SIG-M5 treated with dmso at 0.1 percent for 504 hours (cell line): ENCODE data around the gene RMC1.

Source experiments
- DNase-seq: peaks from one replicate; lab custom pipeline; 2025; ENCODE audit not compliant: unreplicated experiment; lab: John Stamatoyannopoulos, UW

Gene RMC1

DNA sequence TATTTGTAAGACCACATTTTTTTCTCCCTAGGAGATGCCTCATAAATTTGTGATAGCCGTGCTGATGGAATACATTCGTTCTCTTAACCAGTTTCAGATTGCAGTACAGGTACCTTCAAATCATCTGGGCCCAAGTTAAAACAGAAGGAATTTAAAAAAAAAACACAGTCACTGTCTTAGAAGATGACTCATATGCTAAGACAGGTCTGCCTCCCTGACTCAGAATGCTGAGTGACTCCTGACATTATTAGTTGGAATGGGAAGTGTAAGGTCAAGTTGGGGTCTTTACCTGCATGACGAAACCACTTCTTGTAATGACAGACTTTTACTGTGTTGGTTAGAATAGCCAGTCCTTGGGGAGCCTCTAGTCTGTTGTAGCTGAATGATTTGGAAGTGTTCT, 26.3 kb downstream of the RMC1 start:
- no peak for DNase-seq

DNA sequence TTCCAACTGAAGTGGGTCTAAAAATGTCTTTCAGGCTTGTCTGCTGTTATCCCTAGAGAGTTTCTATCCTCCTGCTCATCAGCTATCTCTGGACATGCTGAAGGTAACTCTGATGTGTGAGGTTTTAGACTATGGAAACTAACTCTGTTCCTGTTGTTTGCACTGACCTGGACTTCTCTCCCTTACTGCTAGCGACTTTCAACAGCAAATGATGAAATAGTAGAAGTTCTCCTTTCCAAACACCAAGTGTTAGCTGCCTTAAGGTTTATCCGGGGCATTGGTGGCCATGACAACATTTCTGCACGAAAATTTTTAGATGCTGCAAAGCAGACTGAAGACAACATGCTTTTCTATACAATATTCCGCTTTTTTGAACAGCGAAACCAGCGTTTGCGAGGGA, 26.9 kb downstream of the RMC1 start:
- peak; percentile 57 for DNase-seq

DNA sequence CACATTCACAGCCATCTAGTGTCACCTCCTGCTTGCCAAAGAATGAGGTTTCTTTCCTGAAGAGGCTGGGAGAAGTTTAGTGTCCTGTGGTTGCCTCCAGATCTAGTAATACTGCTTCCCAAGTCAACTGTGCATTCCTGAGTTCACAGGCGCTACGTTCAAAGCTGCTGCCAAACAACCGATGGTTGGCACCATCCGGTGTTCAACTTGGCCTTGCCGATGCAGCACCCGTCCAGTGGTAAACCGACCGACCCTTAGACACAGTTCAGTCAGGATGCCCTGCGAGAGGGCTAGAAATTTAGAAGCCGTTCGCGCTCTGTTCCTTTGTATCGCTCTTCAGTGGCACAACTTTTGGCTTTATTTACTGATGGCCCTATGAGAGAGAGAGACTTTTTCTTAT, 28.6 kb downstream of the RMC1 start:
- no peak for DNase-seq

DNA sequence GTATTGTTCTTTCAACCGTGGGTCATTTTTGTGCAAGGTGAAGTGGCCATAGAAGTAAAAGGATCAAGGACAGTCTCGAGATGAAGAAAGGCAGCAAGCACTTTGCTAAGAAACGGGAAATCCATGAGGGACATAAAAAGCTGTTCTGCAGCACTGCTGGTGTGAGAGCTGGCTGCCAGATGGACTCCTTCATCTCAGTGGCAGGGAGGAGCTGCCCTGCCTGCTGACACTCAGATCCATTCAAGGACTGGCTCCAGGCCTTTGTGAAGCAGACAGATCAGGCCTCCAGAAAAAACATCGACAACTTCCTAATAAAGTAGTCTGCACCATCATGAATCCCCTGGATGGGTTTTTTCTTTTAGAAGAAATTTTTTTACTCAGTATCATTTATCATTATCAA, 29.5 kb downstream of the RMC1 start:
- no peak for DNase-seq

DNA sequence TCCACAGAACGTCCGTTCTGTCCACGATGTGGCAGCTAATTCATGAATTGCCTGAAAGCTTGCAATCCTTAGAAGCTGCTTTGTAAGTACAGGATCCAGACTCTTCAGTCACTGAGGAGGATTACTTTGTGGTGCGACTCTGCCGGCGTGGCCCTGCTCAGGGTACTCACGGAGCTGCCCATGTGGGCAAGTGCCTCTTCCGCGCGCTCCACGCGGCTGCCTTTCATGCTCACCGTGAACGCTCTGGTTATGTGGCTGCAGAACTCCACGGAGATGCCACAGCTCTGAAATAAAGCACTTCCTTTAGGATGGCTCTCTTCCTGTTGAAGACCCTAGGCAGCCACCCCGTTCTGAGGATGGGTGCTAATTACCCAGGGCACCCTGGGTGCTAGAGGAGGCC, 31.0 kb downstream of the RMC1 start:
- no peak for DNase-seq

DNA sequence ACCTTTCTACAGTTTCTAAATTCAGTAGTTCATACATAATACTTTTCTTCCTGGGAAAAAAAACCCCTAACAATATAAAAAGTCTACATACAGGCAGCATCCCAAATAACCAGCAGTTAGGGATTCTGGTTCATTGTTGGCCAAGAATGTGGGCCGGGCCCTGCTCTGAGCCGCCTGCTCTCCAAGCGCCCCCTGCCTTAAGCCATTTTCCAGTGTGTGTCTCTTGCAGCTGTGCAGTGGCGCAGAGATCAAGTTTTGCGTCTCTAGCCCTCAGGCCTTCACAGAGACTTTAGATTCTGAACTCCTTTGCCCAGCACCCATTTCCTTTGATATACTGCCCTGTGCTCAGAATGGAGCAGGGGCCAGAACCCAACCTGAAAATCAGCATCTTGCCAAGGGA, 32.9 kb downstream of the RMC1 start:
- no peak for DNase-seq

DNA sequence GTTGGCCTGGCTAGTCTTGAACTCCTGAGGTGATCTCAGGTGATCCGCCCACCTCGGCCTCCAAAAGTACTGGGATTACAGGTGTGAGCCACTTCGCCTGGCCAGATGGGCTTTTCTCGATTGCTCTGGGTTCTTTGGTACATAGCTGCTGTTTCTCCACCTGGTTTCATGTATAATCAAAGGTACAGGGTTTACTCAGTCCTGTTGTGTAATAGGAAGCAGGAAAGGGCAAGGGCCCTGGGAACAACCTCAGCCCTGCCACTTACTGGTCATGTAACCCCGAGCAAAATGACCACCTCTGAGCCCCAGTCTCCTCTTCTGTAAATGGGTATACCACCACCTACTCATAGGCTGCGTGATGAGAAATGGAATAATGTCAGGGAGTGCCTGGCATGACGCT, 34.0 kb downstream of the RMC1 start:
- no peak for DNase-seq

DNA sequence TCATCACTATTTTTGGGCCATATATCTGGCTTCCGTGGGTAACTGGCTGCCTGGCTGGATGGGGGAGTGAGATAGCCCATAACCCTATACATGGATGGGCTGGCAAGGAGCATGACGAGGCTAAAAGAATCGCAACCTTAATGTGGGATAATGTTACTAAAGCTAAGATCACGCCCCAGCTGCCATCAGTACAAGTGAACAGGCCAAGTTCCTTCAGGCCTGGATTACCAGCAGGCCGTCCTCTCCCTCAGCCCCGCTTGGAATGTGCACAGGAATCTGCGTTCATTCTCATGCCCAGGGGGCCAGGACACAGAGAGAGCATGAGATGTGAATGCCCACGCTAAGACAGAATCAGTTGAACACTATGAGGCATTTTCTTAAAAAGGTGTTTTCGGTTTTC, 34.7 kb downstream of the RMC1 start:
- DNase-seq = no peak

DNA sequence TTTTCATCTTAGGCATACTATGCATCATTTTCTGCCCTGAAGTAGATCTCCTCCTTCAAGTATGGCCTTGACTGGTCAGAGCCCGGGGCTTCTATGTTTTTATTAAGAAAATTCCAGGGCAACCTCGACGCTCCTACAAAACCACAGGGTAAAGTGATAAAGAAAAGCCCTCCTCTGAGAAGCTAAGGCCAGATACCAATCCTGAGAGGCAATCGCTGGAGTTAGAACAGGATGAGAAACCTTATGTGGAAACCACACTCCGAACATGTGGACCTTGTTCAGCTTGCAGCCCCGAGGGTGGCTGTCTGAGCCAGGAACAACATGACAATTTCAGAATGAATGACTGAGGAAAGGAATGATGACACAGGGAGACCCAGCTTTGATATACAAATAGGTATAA, 35.6 kb downstream of the RMC1 start:
- no peak for DNase-seq

DNA sequence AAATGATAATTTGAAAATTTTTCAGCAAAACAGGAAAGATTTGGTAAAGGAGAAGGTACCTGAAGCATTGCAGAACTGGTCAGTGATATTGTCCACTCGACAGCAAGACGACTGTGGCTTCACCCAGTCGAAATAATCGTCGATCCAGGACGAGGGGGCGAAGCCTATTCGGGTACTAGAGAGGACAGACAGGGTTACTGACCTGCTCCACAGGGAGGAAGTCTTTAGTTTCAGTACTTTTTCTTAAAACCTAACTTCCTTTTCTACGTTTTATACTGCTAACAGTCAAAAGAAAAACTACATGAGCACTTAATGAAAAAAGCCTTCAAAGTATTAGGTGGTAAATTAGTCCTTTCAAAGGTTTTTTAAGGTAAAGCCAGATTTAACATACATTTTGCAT, 36.0 kb downstream of the RMC1 start:
- DNase-seq = peak; percentile 48

DNA sequence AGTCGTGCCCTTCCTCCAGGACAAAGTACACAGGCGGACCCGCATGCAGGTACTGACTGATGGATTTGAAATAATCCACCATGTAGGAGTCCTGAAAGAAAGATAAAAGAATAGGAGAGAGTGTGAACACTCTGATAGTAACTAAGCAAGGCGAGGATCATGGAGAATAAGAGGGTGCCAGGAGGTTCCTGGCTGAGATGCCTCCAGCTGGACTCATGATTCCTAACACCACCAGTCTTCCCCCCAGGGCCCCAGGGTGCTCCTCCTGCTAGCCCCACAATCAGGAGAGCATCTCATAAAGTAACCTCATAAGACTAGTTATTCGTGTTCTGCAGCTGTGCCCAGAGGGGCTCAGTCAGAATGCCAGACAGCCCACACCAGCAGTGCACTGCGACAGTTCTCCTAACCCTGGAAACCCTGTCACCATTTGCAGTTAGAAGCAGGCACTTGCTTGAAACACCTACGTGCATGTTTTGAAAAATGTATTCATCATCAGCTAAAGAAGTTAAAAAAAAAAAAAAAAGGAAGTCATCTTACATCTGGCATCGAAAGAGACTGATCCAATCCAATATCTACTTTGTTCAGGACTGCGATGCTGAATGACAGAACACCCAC, 36.7 kb downstream of the RMC1 start:
- peak; percentile 11 for DNase-seq

DNA sequence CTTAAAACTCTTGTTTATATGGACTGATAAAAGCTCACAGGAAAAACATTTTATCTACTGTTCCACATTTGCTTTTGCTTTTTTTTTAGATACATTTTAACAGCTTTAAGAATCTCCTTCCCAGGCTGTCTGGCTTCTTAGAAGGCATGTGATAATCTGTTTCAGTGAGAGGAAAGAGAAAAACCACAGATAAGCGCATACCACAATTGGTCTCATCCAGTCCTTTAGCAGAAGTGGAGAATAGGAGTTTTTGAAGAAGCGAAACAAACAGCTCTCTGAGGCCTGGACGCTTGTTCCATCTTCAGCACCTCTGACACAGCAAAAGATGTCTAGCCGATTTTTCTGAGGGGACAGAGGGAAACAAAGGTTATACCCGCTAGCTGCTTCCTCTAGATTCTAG, 37.6 kb downstream of the RMC1 start:
- DNase-seq = peak; percentile 96

DNA sequence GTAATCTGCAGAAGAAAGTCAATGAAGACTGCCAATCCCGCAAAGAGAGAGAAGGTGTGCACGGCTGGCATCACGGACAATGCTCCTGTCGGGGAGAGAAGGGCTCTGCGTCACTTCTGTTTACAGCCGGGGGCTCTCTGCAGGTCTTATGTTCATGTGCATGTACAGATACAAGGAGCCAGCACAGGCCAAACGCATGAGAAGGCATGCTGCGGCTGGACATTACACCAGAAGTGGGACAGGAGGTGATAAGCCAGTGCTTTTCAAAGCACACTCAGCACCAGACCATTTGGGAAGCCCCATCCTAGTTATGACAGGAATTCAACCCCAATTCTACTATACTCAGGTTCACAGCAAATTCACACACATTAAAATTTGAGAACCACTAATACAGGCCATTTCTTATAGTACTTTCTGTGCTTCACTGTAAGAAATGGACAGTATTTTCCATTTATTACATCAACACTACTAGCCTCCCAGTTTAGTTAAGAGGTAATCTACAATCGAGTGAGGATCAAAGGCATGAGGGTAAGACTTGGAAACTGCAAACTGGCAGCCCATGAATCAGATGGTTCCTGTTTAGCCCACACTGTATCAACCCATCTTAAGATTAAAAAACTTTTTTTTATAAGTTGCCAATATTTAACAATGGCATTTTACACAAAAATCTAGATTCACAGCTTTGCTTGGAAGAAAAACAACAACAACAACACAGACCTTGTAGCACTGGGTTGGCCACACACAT, 38.2 kb downstream of the RMC1 start:
- DNase-seq = no peak

DNA sequence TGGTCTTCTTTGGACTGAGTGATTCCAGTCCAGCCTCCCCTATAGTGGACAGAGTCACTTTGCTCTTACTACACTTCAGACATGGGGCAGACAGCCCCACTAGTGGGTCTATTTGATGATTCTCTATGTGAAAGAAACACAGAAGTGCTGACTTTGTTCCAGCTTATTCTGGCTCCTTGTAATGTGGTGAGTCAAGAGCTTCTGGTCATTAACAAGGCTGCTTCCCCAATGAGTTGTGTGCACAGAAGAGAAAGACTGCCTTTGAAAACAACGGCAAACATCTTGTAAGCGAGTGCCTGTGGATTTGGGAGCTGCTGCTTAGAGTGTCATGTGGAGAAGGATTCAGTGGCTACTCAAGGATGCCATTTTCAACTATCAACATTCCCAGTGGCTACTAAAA, 39.1 kb downstream of the RMC1 start:
- DNase-seq = no peak

DNA sequence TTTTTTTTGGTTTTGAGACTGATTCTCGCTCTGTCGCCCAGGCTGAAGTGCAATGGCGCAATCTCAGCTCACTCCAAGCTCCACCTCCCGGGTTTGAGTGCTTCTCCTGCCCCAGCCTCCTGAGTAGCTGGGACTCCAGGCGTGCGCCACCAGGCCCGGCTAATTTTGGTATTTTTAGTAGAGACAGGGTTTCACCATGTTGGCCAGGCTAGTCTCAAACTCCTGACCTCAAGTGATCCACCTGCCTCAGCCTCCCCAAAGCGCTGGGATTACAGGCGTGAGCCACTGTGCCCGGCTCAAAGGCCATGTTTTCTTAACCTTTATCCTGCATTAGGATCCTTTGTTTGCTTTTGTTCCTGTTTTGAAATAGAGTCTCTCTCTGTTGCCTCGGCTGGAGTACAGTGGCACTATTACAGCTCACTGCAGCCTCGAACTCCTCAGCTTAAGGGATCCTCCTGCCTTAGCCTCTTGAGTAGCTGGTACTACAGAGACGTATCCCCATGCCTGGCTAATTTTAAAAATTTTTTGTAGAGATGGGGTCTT, 42.0 kb downstream of the RMC1 start:
- no peak for DNase-seq

DNA sequence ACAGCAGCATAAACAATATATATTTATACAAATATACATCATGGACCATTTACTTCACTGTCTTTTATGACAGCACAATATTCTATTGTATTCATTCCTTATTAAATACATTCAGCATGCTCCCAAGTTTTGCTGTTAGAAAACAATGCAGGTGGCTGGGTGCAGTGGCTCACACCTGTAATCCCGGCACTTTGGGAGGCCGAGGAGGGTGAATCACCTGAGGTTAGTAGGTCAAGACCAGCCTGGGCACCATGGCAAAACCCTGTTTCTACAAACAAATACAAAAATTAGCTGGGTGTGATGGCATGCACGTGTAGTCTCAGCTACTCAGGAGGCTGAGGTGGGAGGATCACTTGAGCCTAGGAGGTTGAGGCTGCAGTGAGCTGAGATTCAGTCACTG, 44.0 kb downstream of the RMC1 start:
- DNase-seq = no peak

DNA sequence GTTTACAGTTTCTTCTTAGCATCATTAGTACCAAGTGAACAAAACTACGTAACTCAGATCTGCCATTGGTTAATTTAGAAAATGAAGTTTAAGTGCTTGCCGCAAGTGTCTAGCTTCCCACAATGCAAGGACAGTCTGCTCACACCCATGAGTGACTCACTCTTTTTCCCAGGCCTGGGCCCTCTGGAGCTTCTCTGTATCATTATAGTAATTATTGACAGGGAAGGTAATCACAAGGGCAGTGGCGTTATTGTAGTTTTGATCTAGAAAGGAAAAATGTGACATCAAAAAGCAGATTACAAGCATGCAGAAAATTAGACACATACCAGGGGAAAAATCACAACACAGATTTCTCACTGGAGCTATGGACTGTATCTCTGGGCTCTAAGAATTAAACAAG, 44.5 kb downstream of the RMC1 start:
- DNase-seq = no peak

DNA sequence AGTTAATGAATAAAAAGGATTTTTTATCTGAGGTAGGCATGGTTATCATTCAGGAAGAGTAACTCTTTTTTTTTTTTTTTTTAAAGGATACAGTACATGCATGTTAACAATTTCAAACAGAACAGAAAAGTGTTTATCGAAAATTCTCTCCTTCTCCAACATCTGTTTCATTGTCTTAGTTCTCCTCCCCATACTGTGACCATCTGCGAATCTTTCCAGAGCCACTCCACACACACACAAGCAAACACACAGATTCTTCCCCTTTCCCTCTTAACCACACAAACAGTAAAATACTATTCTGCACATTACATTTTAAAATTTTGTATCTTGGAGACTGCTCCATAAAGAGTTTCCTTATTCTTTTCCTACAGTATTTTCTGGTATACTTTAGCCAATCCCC, 45.0 kb downstream of the RMC1 start:
- DNase-seq = no peak

DNA sequence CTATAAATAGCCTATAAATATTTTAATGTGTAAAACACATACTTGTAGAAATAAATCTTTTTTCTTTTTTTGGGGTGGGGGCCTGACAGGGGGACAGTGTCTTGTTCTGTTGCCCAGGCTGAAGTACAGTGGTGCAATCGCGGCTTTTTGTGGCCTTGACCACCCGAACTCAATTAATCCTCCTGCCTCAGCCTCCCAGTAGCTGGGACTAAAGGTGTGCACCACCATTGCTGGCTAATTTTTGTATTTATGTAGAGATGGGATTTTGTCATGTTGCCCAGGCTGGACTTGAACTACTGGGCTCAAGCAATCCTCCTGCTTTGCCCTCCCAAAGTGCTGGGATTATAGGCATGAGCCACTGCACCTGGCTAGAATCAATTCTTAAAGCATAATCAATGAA, 45.4 kb downstream of the RMC1 start:
- DNase-seq = no peak

DNA sequence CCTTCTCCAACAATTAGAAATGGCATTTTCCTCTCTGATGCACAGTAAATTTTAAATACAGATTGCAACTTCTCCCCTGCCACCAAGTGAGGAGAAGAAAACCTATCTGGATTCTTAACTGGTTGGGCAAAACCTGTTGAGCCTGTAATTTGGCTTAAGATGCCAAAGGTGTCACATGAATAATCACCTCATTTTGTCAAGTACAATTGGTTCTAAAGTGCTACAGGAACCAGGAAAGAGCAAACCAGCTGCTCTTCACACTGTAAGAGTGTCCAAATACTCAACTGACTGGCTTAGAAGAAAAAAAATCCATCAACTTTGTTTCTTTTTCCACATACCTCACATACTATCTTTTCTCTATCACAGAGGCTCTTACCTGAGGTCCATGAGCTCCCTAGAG, 47.6 kb downstream of the RMC1 start:
- DNase-seq = no peak

DNA sequence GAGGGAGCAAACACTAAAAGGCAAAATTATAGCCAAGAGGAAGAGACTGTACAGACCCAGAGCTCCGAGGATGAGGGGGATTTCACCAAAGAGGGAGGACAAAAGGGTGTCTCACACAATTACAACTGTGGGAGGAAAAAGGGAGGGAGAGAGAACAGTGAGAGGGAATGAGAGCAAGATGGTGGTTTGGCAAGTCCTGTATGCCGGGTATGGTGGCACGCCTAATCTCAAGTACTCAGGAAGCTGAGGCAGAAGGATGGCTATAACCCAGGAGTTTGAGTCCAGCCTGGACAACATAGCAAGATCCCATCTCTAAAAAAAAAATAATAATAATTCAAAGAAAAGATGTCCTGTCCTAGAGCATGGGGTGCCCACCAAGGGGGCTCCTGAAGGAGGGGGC, 48.7 kb downstream of the RMC1 start:
- DNase-seq = no peak

DNA sequence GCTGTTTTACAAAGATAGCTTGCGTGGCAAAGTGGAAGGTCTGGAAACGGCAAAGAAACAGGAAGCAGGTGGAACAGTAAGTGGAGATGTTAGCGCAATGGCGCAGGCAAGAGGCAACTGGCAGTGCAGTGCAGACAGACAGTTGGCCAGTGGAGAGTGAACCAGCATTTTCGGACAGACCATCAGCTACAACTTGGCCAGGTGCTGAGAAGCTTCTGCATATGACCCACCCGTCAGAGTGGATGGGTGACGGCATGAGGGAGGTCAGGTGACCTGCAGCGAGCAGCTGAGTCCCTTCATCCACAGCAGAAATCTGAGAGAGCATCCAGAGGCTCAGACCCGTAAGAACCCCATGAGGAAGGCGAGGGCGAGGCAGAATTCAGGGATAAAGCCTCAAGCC, 49.2 kb downstream of the RMC1 start:
- no peak for DNase-seq

DNA sequence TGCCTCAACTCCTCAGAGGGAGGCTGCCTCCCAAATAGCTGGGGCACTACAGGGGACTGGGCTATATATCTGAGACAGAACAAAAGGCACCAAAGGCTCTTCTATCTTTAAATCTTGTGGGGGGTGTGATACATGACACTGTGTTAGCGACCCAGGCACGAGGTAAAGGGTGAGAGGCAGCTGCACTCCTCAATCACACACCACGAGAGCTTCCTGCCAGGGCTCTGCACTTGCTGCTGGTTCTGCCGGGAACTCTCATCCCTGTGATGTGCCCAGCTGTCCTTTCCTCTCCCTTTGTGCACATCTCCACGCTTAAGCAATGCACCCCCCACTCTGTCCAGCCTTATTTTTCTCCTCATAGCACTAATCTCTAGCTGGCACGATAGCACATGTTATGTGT, 50.6 kb downstream of the RMC1 start:
- no peak for DNase-seq
